Measurements from ENCODE around the gene ASCC2.
A peak's percentile ranks its signal among the peaks of the same experiment; 100 is the strongest.
"Not testable (repeated sequence)": the region's sequence is repeated elsewhere in the genome, so short reads cannot be mapped to it uniquely, and the experiment has no call there.

The ASCC2 gene

GRCh38 chr22:29837741-29838598 lies at the start of gene ASCC2:
TSS of gene ASCC2 (minus strand) at chr22:29838274. CDS start at chr22:29832325, 5,949 bp downstream.
- DNase-seq: peak; percentile 100

GRCh38 chr22:29887358-29887757 lies 49.3 kb upstream of the ASCC2 start:
- DNase-seq: no peak

- peak; percentile 80 for DNase-seq
Measured at GRCh38 chr22:29886596-29886995, 48.5 kb upstream of the ASCC2 start.

GRCh38 chr22:29885610-29886009 lies 47.5 kb upstream of the ASCC2 start:
- DNase-seq: no peak

GRCh38 chr22:29883775-29884097 lies 45.7 kb upstream of the ASCC2 start:
- DNase-seq: peak; percentile 35

GRCh38 chr22:29883045-29883774 lies 45.1 kb upstream of the ASCC2 start, which contains the start of gene MTMR3:
TSS of gene MTMR3 (plus strand) at chr22:29883174. CDS start at chr22:29971060, 87,886 bp downstream.
- DNase-seq: peak; percentile 97

GRCh38 chr22:29882716-29883044 lies 44.6 kb upstream of the ASCC2 start:
- no peak for DNase-seq

- DNase-seq: no peak
Measured at GRCh38 chr22:29879753-29880152, 41.7 kb upstream of the ASCC2 start.

- peak; percentile 64 for DNase-seq
Measured at GRCh38 chr22:29877620-29878019, 39.5 kb upstream of the ASCC2 start.

- no peak for DNase-seq
Measured at GRCh38 chr22:29873943-29874342, 35.9 kb upstream of the ASCC2 start.

- peak; percentile 57 for DNase-seq
Measured at GRCh38 chr22:29872989-29873388, 34.9 kb upstream of the ASCC2 start.

- no peak for DNase-seq
Measured at GRCh38 chr22:29872144-29872893, 34.2 kb upstream of the ASCC2 start.

- DNase-seq: no peak
Measured at GRCh38 chr22:29871684-29872083, 33.6 kb upstream of the ASCC2 start.

- no peak for DNase-seq
Measured at GRCh38 chr22:29870574-29870973, 32.5 kb upstream of the ASCC2 start.

GRCh38 chr22:29867851-29868250 lies 29.8 kb upstream of the ASCC2 start:
- no peak for DNase-seq

GRCh38 chr22:29867260-29867659 lies 29.2 kb upstream of the ASCC2 start:
- no peak for DNase-seq

- DNase-seq: not testable (repeated sequence)
Measured at GRCh38 chr22:29865572-29865971, 27.5 kb upstream of the ASCC2 start.

GRCh38 chr22:29861672-29862297 lies 23.7 kb upstream of the ASCC2 start:
- no peak for DNase-seq

- no peak for DNase-seq
Measured at GRCh38 chr22:29860006-29860766, 22.1 kb upstream of the ASCC2 start.

- not testable (repeated sequence) for DNase-seq
Measured at GRCh38 chr22:29859030-29859429, 21.0 kb upstream of the ASCC2 start.

GRCh38 chr22:29856496-29856895 lies 18.4 kb upstream of the ASCC2 start:
- DNase-seq: no peak

GRCh38 chr22:29855611-29856181 lies 17.6 kb upstream of the ASCC2 start:
- peak; percentile 35 for DNase-seq
